Measurements from ENCODE around the gene MRPS15.
"Not testable (repeated sequence)": the region's sequence is repeated elsewhere in the genome, so short reads cannot be mapped to it uniquely, and the experiment has no call there.

Gene MRPS15

GRCh38 chr1:36482724-36483388, 18.7 kb upstream of the MRPS15 start, which contains the start of gene CSF3R:
TSS of gene CSF3R (minus strand) at chr1:36482913. CDS start at chr1:36479496, 3,417 bp downstream.
- DNase-seq (ENCODE audit: low read depth in 2 of 2), result no peak

DNA sequence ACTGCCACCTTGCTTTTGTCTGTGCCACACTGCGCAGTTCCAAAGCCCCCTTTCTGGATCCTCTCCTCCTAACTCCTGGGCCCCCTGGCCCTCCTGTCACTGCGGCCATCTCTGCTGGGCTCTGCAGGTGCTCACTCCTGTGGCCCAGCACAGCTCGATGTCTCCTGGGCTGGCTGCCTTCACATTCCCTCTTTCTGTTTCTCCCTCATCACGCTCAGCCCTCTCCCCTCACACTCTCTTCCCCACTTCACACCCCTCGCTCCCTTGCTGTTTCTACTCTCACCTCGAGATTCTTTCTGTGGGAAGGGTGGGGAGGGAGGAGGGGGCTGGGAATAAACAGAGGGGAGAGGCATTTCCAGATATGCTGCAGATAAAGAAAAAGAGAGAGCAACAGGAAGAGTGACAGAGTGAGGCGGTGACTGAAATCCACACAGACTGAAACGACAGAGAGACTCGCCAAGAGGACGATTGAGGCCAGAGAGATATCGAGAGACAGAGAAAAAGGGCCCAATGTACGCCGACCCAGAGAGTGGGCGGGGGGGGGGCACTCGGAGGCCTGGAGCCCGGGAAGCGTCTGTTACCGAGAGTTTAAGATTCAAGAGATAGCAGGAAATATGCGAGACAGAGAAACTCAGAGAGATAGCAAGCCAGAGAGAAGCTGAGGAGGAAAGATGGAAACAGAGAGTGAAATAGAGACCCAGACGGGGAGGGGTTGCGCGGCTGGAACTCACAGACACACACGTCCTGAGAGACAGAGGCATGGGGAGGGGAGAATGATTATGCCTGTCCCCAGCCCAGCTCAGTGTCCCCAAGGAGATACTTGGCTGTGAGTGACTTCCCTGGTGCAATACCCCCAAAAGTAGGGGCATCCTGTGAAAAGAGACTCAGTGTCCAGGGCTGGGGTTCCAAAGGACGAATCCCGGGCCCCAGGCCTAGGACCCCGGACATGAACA, 17.9 kb upstream of the MRPS15 start:
- no peak for DNase-seq (ENCODE audit: low read depth in 2 of 2)

DNA sequence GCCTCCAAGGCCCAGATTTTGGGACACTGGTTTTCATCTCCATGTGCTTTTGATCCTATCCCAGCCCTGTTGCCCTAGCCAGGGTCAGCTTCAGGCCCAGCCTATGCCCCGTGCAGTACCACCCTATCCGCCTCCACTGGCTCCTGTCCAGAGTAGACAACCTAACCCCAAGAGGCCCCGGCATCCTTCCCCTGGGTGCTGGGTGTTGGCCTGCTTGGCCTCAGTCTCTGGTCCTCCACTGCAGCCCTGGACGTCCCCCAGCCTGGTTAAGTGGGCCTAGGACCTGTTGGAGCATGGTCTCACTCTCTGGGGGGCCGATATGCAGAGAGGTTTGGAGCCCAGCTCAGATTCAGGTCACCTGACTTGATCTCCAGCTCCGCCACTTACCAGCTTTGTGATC, 16.9 kb upstream of the MRPS15 start:
- DNase-seq (ENCODE audit: low read depth in 2 of 2), result no peak

DNA sequence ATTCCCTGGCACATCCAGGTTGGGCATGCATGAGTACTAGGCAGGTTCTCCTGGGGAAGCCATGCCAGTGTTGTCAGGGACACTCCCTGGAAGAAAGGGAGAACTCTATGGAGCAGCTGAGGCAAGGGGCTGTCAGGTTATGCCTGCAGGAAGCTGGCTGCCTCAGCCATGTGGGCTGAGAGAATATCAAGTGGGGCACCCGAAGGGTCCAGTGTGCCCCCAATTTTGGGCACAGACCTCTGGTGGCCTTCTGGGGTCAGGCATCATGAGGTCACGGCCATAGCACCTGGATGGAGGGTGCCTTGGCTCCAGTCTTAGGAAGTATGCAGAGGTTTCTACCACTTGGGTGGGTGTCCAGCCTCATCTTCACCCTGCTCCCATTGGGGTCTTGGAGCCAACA, 16.0 kb upstream of the MRPS15 start:
- DNase-seq (ENCODE audit: low read depth in 2 of 2), result no peak

DNA sequence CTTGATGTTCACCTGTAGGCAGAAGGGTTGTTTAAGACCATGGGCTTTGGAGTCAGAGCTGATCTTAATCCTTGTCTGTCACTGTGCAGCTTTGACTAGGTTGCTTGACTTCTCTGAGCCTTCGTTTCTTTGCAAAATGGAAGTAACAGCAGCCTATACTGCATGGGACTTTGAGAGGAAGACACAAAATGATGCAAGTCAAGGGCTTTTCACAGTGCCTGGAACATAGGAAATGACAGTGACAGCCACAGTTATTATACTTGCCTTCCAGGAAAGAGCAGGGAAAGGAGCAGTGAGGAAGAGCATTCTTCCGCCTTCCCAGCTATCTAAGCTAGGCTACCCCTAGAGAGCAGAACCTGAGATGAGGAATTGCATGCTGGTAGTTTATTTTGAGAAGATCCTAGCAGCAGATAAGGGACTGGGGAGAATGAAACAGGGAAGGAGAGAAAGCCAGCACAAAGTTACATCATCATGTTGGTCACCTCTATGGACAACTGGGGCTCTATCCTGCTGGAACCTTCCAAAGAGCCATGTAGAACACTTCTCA, 15.4 kb upstream of the MRPS15 start:
- no peak for DNase-seq (ENCODE audit: low read depth in 2 of 2)

DNA sequence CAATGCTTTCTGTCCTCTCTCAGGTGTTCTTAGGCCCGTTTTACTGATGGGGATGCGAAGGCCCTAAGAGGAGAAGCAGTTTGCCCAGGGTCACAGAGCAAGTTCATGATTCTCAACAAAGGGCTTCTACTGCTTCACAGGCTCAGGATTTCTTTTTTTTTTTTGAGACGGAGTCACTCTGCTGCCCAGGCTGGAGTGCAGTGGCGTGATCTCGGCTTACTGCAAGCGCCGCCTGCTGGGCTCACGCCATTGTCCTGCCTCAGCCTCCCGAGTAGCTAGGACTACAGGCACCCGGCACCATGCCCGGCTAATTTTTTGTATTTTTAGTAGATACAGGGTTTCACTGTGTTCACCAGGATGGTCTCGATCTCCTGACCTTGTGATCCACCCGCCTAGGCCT, 13.4 kb upstream of the MRPS15 start:
- not testable (repeated sequence) for DNase-seq (ENCODE audit: low read depth in 2 of 2)

- no peak for DNase-seq (ENCODE audit: low read depth in 2 of 2)
Observed at GRCh38 chr1:36476945-36477344, 12.8 kb upstream of the MRPS15 start.

DNA sequence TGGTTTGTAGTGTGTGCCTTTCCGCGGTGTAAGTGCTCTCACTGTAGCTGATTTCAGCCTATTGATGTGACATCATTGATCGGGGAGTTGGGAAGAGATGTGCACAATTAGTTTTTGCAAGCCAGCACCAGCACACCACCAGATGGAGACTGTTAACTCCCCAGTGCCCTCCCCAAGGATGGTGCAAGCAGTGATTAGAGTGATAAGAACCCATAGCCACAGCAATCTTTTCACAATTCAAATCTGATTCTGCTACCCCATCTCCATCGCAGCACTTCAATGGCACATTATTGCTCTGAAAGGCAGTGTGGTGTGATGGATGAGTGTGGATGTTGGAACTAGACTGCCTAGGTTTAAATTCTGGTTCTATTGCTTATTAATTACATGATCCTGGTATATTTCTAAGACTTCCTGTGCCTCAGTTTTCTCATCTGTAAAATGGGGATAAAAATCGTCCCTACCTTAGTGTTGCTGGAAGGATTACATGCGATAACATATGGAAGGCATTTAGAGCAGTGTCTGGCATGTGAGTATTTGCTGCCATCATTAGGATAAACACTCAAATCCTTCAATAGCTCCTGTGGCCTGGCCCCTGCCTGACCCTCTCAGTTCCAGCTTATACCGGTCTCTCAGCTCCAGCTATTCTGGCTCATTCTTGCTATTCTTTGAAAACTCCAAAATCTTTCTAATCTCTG, 11.9 kb upstream of the MRPS15 start:
- DNase-seq (ENCODE audit: low read depth in 2 of 2), result no peak

- no peak for DNase-seq (ENCODE audit: low read depth in 2 of 2)
Observed at GRCh38 chr1:36475341-36475740, 11.2 kb upstream of the MRPS15 start.

- DNase-seq (ENCODE audit: low read depth in 2 of 2), result no peak
Observed at GRCh38 chr1:36472656-36473055, 8.5 kb upstream of the MRPS15 start.

DNA sequence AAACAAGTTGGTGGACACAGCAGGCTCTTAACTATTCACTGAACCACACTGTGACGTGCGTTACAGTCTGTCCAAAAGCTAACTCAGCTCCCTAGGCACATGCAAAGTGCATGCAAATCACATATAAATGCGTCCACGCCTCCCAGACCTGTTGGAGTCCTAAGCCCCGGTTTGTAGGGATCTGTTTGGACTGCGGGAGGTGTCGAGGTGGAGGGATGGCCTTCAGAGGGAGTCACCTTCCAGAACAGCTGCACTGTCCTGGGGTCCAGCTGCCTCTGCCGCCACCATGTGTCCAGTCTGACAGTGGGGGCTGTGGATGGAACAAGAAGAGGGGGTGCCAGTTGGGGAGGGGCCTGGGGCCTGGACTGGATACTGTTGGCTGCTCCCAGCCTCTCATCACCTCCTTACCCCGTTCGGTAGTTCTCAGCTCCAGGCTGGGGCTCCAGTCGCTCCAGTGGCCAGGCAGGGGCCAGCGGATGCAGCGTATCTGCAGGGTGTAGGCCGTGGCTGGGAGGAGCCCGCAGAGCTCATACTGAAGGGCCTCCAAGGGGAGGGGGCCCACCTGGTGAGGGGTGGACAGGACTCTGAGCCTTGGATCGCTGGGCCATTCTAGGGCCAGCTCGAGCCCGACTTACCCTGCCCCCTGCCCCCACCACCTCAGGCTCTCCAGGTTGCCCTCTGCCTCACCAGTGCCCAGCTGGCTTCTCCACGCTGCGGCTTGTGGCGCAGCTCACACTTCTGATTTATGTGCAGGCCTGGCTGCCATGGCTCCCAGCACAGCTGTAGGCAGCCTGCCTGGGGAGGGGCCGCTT, 7.9 kb upstream of the MRPS15 start:
- DNase-seq (ENCODE audit: low read depth in 2 of 2), result no peak

- DNase-seq (ENCODE audit: low read depth in 2 of 2), result no peak
Observed at GRCh38 chr1:36469163-36469562, 5.0 kb upstream of the MRPS15 start.

- DNase-seq (ENCODE audit: low read depth in 2 of 2), result no peak
Observed at GRCh38 chr1:36467700-36468455, 3.7 kb upstream of the MRPS15 start.

- no peak for DNase-seq (ENCODE audit: low read depth in 2 of 2)
Observed at GRCh38 chr1:36467027-36467410, 2.8 kb upstream of the MRPS15 start.

GRCh38 chr1:36466370-36467026, 2.3 kb upstream of the MRPS15 start:
- DNase-seq (ENCODE audit: low read depth in 2 of 2), result no peak

DNA sequence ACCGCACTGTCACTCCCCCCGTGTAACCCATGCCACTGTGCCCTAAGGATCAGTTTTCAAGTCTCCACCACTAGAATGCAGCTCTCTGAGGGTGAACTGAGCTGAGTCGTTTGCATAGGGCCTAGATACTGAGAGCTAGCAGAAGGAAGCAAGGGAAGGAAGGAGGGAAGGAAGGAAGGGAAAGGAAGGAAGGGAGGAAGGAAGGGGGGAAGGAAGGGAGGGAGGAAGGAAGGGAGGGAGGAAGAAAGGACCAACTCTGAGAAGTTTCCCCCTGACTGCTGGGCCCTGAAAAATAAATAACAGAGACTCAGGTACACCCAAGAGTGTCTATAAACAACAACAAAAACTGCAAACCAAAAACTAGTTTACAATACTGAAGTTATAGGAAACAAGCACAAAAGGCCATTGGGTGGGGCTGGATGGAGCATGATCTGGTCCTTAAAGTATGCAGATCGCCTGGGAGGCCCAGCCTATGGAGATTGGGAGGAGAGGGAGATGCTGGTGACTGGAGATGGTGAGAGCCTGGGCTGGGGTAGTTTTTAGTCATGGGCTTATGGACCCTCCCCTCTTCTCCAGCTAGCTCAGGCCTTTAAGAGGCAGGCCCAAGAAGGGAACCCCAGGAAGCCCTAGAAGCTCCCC, 1.7 kb upstream of the MRPS15 start:
- DNase-seq (ENCODE audit: low read depth in 2 of 2), result no peak

DNA sequence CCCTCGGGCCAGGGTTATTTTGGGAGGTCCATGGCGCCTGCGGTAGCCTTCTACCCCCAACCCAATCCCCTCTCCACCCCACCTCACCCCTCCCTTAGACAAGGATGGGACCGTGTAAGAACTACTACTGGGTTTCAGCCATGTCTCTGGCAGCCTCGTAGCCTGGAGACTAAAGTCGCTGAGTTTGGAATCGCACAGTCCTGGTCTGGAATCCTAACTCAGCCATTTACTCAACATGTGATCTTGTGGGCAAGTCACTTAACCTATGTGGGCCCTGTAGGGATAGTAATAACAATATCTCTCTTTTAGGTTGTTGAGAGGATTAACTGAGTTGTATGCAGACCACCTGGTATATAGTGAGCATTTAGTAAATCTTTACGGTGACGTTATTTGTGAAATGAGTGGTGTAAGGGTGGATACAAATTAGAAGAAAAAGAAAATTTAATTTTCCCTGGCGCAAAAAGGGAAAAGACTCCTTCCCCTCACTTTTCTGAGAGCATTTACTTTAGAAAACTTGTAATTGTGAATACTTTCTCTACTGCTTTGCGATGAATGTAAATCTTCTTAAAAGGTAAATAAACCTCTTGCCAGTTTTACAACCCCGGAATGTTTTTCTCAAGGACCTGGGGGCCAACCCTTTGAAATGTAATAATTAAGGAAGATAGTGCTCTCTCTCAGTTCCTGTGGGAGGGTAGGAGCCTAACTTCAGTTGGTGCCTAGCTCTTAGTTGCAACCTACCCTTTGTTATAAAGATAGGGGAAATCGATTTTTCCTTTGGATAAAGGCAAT, 615 bp upstream of the MRPS15 start:
- DNase-seq (ENCODE audit: low read depth in 2 of 2), result no peak

GRCh38 chr1:36463463-36463802, 751 bp downstream of the MRPS15 start:
- no peak for DNase-seq (ENCODE audit: low read depth in 2 of 2)

DNA sequence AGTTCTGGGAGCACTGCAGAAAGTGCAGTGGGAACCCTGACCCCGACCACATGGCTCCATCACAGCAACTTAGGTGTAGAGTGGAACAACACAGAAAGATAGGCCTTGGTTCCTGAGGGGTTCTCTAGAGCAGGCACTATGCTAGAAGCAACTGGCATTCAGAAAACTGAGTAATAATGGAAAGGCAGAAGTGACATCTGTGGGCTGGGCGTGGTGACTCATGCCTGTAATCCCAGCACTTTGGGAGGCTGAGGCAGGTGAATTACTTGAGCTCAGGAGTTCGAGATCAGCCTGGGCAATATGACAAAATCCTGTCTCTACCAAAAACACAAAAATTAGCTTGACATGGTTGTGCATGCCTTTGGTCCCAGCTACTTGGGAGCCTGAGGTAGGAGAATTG, 5.3 kb downstream of the MRPS15 start:
- no peak for DNase-seq (ENCODE audit: low read depth in 2 of 2)

Measured in stimulated activated CD8-positive, alpha-beta memory T cell treated with anti-CD3 and anti-CD28 coated beads, Interleukin-15, amount 100 ng/mL, for 4 hours (primary cell).